Smooth muscle cell (in vitro differentiated cells): ENCODE measurements around the gene ENDOV. TPM values are rescaled to one million over a fixed set of nuclear protein-coding genes. Genes with fewer than 3 reads are reported as not detected.

ENCODE experiments used
- DNase-seq: peaks from one replicate; lab custom pipeline; 2025; ENCODE audit not compliant: unreplicated experiment; lab: John Stamatoyannopoulos, UW
- H2AFZ ChIP-seq: fragments of 200-600 bp; sonication (generic); 2 replicates; pipeline ENCODE4 v1.6.0; 2016; ENCODE audit warnings: antibody characterized with exemption, low read depth, mild to moderate bottlenecking
- H3F3A ChIP-seq: fragments of 200-600 bp; sonication (generic); 2 replicates; pipeline ENCODE4 v1.6.0; 2017; ENCODE audit warnings: antibody characterized with exemption, low read depth
- H3K27ac ChIP-seq: fragments of 200-600 bp; sonication (generic); 2 replicates; pipeline ENCODE4 v1.5.1; 2016; ENCODE audit warnings: low read depth, mild to moderate bottlenecking
- H3K27me3 ChIP-seq: fragments of 200-600 bp; sonication (generic); 2 replicates; pipeline ENCODE4 v1.6.1; 2016; ENCODE audit warnings: low read depth, mild to moderate bottlenecking
- H3K36me3 ChIP-seq: fragments of 200-600 bp; sonication (generic); 2 replicates; pipeline ENCODE4 v1.5.1; 2016; ENCODE audit warnings: low read depth
- H3K4me1 ChIP-seq: fragments of 200-600 bp; sonication (generic); 2 replicates; pipeline ENCODE4 v1.5.1; 2016; ENCODE audit warnings: low read depth
- H3K4me2 ChIP-seq: fragments of 200-600 bp; sonication (generic); 2 replicates; pipeline ENCODE4 v1.6.0; 2016; ENCODE audit warnings: mild to moderate bottlenecking
- H3K4me3 ChIP-seq: fragments of 200-600 bp; sonication (generic); 2 replicates; pipeline ENCODE4 v1.5.1; 2016; ENCODE audit warnings: mild to moderate bottlenecking
- H3K79me2 ChIP-seq: fragments of 200-600 bp; sonication (generic); 2 replicates; pipeline ENCODE4 v1.6.0; 2016; ENCODE audit warnings: low read depth, mild to moderate bottlenecking
- H3K9ac ChIP-seq: fragments of 200-600 bp; sonication (generic); 2 replicates; pipeline ENCODE4 v1.6.0; 2016; ENCODE audit warnings: low read depth
- H3K9me3 ChIP-seq: fragments of 200-600 bp; sonication (generic); replicated peaks from 2 replicates; pipeline ENCODE4 v1.5.1; 2016; ENCODE audit warnings: low read depth
- H4K20me1 ChIP-seq: fragments of 200-600 bp; sonication (generic); 2 replicates; pipeline ENCODE4 v1.6.0; 2016; ENCODE audit warnings: low read depth
- WGBS: methylation state at CpG from one replicate; pipeline ENCODE4 v1.1.7; 2016; ENCODE audit warnings: low lambda C conversion rate; 5-methylcytosine and 5-hydroxymethylcytosine counted together
- polyA plus RNA-seq: library from polyadenylated mRNA; unstranded; fragments of >200 nt; fragmentation: Nextera tagmentation; extraction: Ambion mirVana; gene quantifications from 2 replicates; pipeline ENCODE4 v1.2.1, GENCODE V29; 2016
- total RNA-seq: library from RNA; depleted of rRNA; stranded (reverse); fragments of >200 nt; gene quantifications from 2 replicates; pipeline ENCODE4 v1.2.3, GENCODE V29; 2014
- TF ChIP-seq, protein P1 (sequence below): fragments of 200-600 bp; sonication (generic); IDR thresholded peaks from 2 replicates; pipeline ENCODE4 v1.5.1; 2017; ENCODE audit warnings: borderline replicate concordance, mild to moderate bottlenecking, antibody characterized with exemption; ENCODE audit not compliant: insufficient read depth, poor library complexity, severe bottlenecking

The ENDOV gene
- total and polyA plus RNA-seq, 2 experiments from 2014 or later, result 31.6 to 59.7 TPM

DNA sequence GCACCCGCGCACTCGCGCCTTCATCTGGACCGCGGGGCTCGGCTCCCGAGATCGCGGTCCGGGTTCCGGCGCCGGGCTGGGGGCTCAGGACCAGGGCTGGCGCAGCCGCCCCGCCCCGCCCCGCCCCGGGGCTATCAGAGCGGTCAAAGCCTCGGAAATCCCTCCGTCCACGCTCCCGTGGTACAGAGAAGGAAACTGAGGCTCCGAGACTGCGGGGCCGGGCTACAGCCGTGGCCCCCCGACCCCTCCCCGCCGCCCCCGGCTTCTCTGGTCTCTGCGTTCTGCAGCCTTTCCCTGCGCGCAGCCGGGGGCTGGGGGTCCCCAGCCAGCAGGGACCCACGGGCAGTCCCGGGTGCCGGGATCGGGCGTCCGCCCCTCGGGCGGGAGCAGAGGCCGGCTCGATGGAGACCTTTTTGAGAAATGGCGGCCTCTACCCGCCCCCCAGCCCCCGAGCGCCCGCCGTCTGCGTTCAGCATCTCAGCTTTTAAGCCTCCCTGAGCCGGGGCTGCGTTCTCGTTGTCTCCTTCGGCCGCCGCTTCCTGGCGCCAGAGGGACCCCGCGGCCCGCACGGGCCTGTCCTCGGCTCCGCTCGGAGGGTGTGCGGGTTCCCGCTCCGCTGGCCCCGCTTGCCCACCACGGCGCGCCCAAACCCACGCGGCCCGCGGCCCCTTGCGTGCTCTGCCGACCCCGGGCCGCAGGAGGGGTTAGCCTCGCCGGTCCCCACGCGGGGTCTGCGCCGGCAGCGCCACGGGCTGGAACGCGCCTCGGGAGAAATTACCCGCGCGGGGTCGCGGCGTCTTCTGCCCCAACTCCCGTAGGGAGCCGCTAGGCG, 62.9 kb downstream of the ENDOV start:
- no peaks in the 10 kb centered on the region for H3F3A ChIP-seq
- no peak overlapping the region for H3K27ac ChIP-seq
- peak; percentile 18 for DNase-seq
- H3K4me2 ChIP-seq, result peak overlapping the region; percentile 85
- peak overlapping the region; percentile 45 for H3K4me3 ChIP-seq
- H3K79me2 ChIP-seq, result no peaks in the 10 kb centered on the region
- peaks cover 19% of the 10 kb centered on the region for H3K4me1 ChIP-seq
- TF ChIP-seq, protein P1, sequence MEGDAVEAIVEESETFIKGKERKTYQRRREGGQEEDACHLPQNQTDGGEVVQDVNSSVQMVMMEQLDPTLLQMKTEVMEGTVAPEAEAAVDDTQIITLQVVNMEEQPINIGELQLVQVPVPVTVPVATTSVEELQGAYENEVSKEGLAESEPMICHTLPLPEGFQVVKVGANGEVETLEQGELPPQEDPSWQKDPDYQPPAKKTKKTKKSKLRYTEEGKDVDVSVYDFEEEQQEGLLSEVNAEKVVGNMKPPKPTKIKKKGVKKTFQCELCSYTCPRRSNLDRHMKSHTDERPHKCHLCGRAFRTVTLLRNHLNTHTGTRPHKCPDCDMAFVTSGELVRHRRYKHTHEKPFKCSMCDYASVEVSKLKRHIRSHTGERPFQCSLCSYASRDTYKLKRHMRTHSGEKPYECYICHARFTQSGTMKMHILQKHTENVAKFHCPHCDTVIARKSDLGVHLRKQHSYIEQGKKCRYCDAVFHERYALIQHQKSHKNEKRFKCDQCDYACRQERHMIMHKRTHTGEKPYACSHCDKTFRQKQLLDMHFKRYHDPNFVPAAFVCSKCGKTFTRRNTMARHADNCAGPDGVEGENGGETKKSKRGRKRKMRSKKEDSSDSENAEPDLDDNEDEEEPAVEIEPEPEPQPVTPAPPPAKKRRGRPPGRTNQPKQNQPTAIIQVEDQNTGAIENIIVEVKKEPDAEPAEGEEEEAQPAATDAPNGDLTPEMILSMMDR, result peak; percentile 58
- peaks cover 98% of the 10 kb centered on the region for H3K27me3 ChIP-seq
- no peak overlapping the region for H2AFZ ChIP-seq
- WGBS, result 8% methylated on average over 67 of the region's 103 CpGs
- H3K9ac ChIP-seq, result no peak overlapping the region
- peaks cover 19% of the 10 kb centered on the region for H4K20me1 ChIP-seq
- no peaks in the 10 kb centered on the region for H3K36me3 ChIP-seq
- no peaks in the 10 kb centered on the region for H3K9me3 ChIP-seq

DNA sequence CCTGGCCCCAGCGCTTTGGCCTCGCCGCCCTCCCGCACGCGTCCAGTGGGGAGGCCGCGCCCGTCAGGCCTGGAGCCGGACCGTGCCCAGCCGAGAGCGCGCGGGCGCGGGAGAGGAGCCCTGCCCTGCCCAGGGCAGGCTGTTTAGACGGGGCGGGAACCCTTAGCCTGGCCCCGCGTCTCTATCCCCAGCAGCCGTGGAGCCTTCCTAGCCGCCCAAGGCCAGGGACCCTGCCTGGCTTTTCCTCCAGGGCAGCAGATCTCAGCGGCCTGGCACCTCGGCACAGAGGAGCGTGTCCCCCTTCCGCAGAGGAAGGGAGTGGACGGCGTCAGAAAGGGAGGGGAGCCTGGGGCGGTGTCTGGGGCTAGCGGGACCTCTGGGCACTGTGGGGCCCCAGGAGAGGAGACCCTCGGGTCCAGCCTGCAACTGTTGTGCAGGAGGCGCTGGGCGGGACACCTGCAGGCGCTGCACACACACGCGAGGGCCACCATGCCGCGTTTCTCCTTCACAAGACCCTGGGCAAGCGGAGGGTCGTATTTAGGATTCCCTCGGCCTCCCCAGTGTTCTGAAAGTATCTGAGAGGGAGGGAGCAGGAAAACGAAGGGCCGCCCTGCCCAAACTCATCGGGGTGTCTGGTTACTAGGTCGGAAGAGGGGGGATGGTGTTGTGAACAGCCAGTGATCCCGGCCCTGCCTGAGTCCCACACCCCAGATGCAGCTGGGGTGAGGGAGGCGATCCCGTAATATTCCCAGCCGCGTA, 63.7 kb downstream of the ENDOV start:
- Histone ChIP-seq H3K36me3 (no peaks in the 10 kb centered on the region), H2AFZ (no peak overlapping the region), H3K4me2 (peak overlapping the region; percentile 85), H4K20me1 (peaks cover 19% of the 10 kb centered on the region), H3K4me1 (peaks cover 19% of the 10 kb centered on the region), H3K27ac (no peak overlapping the region), H3K27me3 (peaks cover 98% of the 10 kb centered on the region), H3K9ac (no peak overlapping the region), H3K4me3 (peak overlapping the region; percentile 45), H3K79me2 (no peaks in the 10 kb centered on the region), H3K9me3 (no peaks in the 10 kb centered on the region), H3F3A (no peaks in the 10 kb centered on the region)
- TF ChIP-seq, protein P1, result no peak
- 19% methylated on average over 42 of the region's 51 CpGs for WGBS
- DNase-seq, result no peak

DNA sequence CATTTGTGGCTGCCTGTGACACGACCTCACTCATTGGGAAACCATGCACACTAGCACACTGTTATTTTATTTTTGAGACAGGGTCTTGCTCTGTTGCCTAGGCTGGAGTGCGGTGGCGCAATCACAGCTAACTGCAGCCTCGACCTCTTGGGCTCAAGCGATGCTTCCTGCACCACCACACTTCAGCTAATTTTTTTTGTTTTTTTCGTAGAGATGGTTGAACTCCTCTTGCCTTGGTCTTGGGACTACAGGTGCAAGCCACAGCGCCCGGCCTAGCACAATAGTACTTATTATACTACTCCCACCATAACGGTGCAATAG, 64.2 kb downstream of the ENDOV start:
- 65% methylated on average over 9 of the region's 9 CpGs for WGBS
- Histone ChIP-seq H3K36me3 (no peaks in the 10 kb centered on the region), H4K20me1 (peaks cover 19% of the 10 kb centered on the region), H3K9ac (no peak overlapping the region), H3K4me2 (no peak overlapping the region), H3K9me3 (no peaks in the 10 kb centered on the region), H3K27me3 (peaks cover 98% of the 10 kb centered on the region), H3K79me2 (no peaks in the 10 kb centered on the region), H2AFZ (no peak overlapping the region), H3F3A (no peaks in the 10 kb centered on the region), H3K4me3 (no peak overlapping the region), H3K4me1 (peaks cover 19% of the 10 kb centered on the region), H3K27ac (no peak overlapping the region)
- TF ChIP-seq, protein P1, result no peak
- DNase-seq, result no peak
